Fibroblast of skin of left quadriceps (primary cell): Measurements from ENCODE around the gene TMEM108.

ENCODE experiments used
- DNase-seq, 2 experiments: peaks; one replicate each; pipeline ENCODE4 v3.0.0-alpha.2; 2013; ENCODE audit warnings: low read depth in 2 of 2

Gene TMEM108

GRCh38 chr3:133162670-133163305, 124.6 kb downstream of the TMEM108 start:
- DNase-seq = no peak

- no peak for DNase-seq
Measured at GRCh38 chr3:133167340-133168024, 129.3 kb downstream of the TMEM108 start.

- no peak for DNase-seq
Measured at GRCh38 chr3:133168025-133168401, 129.8 kb downstream of the TMEM108 start.

GRCh38 chr3:133169331-133170068, 131.3 kb downstream of the TMEM108 start:
- no peak for DNase-seq

- no peak for DNase-seq
Measured at GRCh38 chr3:133171831-133172230, 133.6 kb downstream of the TMEM108 start.

DNA sequence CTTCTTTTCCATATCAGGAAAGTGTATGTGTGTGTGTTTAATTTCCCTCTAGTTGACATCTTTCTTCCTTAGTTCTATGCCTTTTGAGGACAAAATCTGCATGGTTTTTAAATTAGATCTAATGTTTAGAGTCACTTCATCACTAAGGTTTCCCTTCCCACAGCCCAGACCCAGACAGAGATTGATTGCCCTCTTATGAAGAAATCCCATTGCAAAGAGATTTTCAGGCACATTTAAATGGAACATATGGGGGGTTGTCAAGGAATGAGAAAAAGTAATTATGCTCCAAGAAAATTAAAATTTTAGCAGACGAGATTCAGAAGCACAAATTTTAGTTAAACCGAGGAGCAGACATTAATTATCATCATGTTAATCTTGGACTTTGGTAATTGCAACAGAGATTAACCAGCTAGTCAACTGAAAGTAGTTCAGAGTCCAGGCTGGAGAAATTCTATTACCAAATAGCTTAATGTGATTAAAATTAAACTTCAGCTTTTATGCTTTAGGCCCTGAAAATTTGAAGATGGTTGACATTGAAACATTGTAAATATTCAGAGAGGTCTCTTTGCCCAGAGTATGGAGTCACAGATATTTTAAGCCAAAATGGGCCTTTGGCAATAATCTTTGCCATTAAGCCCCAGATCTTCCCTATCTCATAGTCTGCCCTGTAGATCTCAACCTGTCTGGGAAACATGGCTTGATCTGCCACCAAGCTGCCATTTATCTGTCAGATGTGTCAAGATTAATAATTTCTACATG, 143.4 kb downstream of the TMEM108 start:
- no peak for DNase-seq

DNA sequence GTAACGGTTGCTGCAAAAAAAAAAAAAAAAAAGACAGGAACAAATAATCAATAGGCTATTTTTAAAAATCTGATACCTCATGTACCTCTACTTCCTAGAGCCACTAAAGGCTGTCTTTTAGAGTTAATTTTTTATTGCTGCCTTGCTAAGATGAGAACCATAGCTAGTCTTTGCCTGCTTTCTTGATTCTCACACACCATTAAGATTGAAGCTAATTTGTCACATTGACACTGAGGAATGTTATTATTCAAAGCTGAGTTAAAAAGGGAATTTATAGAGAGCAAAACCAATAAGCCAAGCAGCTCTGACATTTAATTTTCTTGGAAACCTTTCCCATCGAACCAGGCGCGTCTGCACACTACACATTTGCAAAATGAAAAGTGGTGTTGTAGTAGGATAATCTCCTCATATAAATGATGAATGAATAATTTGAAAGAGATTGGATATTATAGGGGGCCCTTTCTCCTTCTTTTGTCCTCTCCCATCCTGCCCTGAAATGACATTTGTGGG, 149.7 kb downstream of the TMEM108 start:
- no peak for DNase-seq

DNA sequence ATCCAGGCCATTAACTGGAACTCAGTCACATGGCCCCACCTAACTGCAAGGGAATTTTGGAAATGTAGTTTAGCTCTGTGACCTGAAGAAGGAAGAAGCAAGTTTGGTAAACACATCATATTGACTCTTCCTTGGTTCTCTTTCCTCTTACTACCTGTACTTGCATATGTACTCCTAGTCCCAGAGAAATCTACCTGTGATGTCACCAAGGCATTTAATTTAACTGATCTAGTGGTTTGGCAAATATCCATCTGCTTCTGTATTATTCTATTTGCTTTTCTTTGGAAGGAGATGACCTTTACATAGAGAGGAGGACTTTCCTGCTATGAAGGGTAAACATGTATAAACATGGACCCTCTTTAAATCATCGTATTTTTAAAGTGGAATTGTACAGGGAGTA, 150.8 kb downstream of the TMEM108 start:
- no peak for DNase-seq

DNA sequence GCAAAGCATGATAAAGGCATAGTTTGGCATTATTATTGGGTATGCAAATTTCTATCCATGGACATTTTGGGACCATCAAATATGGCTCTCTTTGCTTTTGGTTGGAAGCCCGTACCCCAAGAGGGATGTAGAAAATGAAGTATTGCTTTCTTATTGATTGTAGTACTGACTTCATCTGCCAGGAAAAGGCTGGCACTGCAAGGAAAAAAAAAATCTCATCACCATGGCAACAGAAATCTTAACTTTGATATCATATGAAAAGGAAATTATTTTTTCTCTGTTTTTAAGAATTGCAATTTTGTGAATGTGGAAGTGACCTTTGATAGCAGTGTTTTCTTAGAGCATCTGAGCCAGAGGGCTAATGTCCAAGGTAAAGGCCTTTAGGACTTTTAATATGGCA, 151.7 kb downstream of the TMEM108 start:
- DNase-seq = no peak

DNA sequence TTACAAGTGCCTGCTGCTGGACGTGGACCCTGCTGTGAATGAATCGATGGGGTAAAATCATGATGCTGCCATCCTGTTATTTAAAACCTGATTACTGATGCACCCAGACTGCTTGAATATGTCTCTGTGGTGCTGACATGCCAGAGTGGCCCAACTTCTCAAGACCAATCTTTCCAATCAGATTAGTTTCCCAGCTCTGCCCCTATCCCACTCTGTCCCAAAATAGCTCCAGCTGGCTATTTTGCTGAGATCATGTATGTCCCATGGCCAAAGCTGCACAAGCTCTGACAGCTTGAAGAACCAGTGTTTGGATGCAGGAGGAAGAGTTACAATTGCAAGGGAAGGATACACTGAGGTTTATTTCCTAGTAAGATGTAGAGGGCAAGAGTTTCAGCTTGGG, 153.6 kb downstream of the TMEM108 start:
- DNase-seq = no peak

- no peak for DNase-seq
Measured at GRCh38 chr3:133192363-133192945, 154.3 kb downstream of the TMEM108 start.

GRCh38 chr3:133192967-133193366, 154.8 kb downstream of the TMEM108 start:
- no peak for DNase-seq

DNA sequence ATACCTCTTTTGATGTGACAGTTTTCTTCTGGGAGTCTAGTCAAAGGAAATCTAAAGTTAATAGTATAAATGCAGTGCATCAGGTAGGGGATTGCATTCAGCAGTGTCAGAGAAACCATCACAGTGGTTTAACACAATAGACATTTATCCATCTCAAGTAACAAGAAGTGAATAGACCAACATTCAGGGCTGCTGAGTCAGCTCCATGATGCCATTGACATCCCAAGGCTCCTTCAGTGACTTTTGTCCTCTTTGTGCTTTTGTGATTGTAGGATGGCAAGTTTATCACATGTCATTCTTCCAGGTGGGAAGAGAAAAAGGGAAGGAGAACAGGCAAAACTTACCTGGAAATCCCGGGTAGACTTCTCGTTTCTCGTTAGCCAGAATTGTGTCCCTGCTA, 158.3 kb downstream of the TMEM108 start:
- no peak for DNase-seq

GRCh38 chr3:133197619-133198018, 159.4 kb downstream of the TMEM108 start:
- no peak for DNase-seq

DNA sequence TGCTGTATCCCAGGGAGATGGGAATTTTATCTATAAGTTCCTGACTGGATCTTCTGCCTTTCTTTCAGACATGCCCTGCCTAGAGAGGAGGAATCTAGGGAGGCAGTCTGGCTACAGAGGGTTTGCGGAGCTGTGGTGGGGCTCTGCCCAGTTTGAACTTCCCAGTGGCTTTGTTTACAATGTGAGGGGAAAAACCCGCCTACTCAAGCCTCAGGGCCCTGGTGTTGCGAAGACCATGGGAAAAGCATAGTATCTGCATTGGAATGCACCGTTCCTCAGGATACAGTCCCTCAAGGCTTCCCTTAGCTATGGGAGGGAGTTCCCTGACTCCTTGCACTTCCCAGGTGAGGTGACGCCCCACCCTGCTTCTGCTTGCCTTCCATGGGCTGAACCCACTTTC, 168.7 kb downstream of the TMEM108 start:
- no peak for DNase-seq

DNA sequence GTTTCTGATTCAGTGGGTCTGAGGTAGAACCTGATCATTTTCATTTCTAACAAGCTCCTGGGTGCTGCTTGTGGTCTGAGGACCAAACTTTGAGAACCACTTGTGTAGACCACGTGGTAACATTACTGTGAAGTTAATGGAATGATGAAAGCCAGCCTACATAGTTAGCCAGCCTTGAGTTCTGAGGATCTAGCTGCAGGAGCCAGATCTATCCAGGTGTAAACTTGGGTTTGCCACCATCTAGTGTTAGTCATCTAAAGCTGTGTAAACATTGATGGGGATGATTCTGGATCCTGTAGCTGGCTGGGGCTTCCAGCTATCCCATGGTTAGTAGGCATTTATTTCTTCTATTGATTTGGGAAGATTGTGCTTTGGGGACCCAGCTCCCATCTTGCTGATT, 170.0 kb downstream of the TMEM108 start:
- no peak for DNase-seq

- peak; percentile 83 to 84 for DNase-seq
Measured at GRCh38 chr3:133209871-133210550, 171.8 kb downstream of the TMEM108 start.

GRCh38 chr3:133210656-133211055, 172.5 kb downstream of the TMEM108 start:
- DNase-seq = no peak

GRCh38 chr3:133211449-133211848, 173.3 kb downstream of the TMEM108 start:
- DNase-seq = peak in 1 of 2 experiments; percentile 8

DNA sequence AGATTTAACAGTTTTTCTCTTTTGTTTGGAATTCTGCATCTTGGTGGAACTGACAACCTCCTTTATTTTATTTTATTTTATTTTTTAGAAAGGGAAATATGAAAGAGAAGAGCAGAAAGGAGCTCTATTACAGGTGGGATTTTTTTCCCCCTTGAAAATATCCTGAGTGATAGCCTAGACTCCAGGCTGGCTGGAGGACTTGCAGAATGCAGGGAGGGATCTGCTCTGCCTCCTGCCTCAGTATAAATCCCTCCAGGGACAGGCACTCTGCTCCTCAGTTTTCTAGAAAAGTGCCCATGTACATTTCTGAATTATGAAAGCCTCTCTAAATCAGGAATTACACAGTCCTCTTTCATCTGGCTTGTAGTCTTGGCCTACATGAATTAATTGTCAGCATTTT, 173.7 kb downstream of the TMEM108 start:
- no peak for DNase-seq

- DNase-seq = no peak
Measured at GRCh38 chr3:133213937-133214336, 175.7 kb downstream of the TMEM108 start.
